SW 1271 (cell line): Measurements from ENCODE around the gene SORBS2.
"Not testable (repeated sequence)": the region's sequence is repeated elsewhere in the genome, so short reads cannot be mapped to it uniquely, and the experiment has no call there.

Experiments used
- DNase-seq, 2 experiments: peaks; one replicate each; lab custom pipeline; 2025; lab: John Stamatoyannopoulos, UW

The SORBS2 gene

GRCh38 chr4:185712350-185713024, 99.5 kb downstream of the SORBS2 start:
- DNase-seq, result no peak

GRCh38 chr4:185711726-185712125, 100.3 kb downstream of the SORBS2 start:
- DNase-seq, result no peak

GRCh38 chr4:185710487-185710995, 101.5 kb downstream of the SORBS2 start:
- no peak for DNase-seq

- DNase-seq, result no peak
Measured at GRCh38 chr4:185709802-185710486, 102.0 kb downstream of the SORBS2 start.

- no peak for DNase-seq
Measured at GRCh38 chr4:185708348-185708747, 103.6 kb downstream of the SORBS2 start.

GRCh38 chr4:185707622-185708021, 104.4 kb downstream of the SORBS2 start:
- not testable (repeated sequence) for DNase-seq

- no peak for DNase-seq
Measured at GRCh38 chr4:185702147-185702663, 109.8 kb downstream of the SORBS2 start.

GRCh38 chr4:185700630-185701029, 111.4 kb downstream of the SORBS2 start:
- no peak for DNase-seq

GRCh38 chr4:185700048-185700447, 111.9 kb downstream of the SORBS2 start:
- no peak for DNase-seq

- no peak for DNase-seq
Measured at GRCh38 chr4:185697488-185697887, 114.5 kb downstream of the SORBS2 start.

- DNase-seq, result no peak
Measured at GRCh38 chr4:185695743-185696142, 116.3 kb downstream of the SORBS2 start.

GRCh38 chr4:185693548-185694215, 118.3 kb downstream of the SORBS2 start:
- DNase-seq, result no peak

- no peak for DNase-seq
Measured at GRCh38 chr4:185689407-185689806, 122.6 kb downstream of the SORBS2 start.

GRCh38 chr4:185685804-185686203, 126.2 kb downstream of the SORBS2 start:
- no peak for DNase-seq

GRCh38 chr4:185683896-185684295, 128.1 kb downstream of the SORBS2 start:
- no peak for DNase-seq

GRCh38 chr4:185683222-185683621, 128.8 kb downstream of the SORBS2 start:
- DNase-seq, result no peak

GRCh38 chr4:185682236-185682635, 129.8 kb downstream of the SORBS2 start:
- DNase-seq, result peak in 1 of 2 experiments; percentile 8

- DNase-seq, result no peak
Measured at GRCh38 chr4:185681604-185682003, 130.4 kb downstream of the SORBS2 start.

- DNase-seq, result no peak
Measured at GRCh38 chr4:185680617-185681016, 131.4 kb downstream of the SORBS2 start.

- no peak for DNase-seq
Measured at GRCh38 chr4:185679523-185679922, 132.5 kb downstream of the SORBS2 start.

GRCh38 chr4:185677637-185678314, 134.2 kb downstream of the SORBS2 start:
- no peak for DNase-seq

GRCh38 chr4:185672618-185673017, 139.4 kb downstream of the SORBS2 start:
- DNase-seq, result no peak
